NCI-H2196 treated with DMSO at 0.1 percent for 48 hours (cell line): Measurements from ENCODE around the gene CACNA2D2.

ENCODE experiments used
- DNase-seq: peaks from one replicate; lab custom pipeline; 2025; ENCODE audit not compliant: unreplicated experiment; lab: John Stamatoyannopoulos, UW

CACNA2D2 gene

GRCh38 chr3:50374363-50375257 is 128.8 kb downstream of the CACNA2D2 start:
- DNase-seq: no peak

- no peak for DNase-seq
Observed at GRCh38 chr3:50373146-50374051, 130.0 kb downstream of the CACNA2D2 start.

GRCh38 chr3:50372349-50372748 is 131.1 kb downstream of the CACNA2D2 start:
- DNase-seq: no peak

GRCh38 chr3:50371133-50371685 is 132.2 kb downstream of the CACNA2D2 start:
- no peak for DNase-seq

GRCh38 chr3:50370594-50370993 is 132.8 kb downstream of the CACNA2D2 start:
- no peak for DNase-seq

- DNase-seq: no peak
Observed at GRCh38 chr3:50369012-50369670, 134.3 kb downstream of the CACNA2D2 start.

GRCh38 chr3:50365842-50366220 is 137.6 kb downstream of the CACNA2D2 start:
- no peak for DNase-seq

- DNase-seq: no peak
Observed at GRCh38 chr3:50365080-50365841, 138.2 kb downstream of the CACNA2D2 start.

GRCh38 chr3:50364573-50365079 is 138.8 kb downstream of the CACNA2D2 start:
- no peak for DNase-seq

- no peak for DNase-seq
Observed at GRCh38 chr3:50359760-50360110, 143.7 kb downstream of the CACNA2D2 start.

GRCh38 chr3:50358911-50359759 is 144.3 kb downstream of the CACNA2D2 start, which contains the start of gene TMEM115:
Gene TMEM115, minus strand, starts transcription at chr3:50359521. Its CDS starts 458 bp downstream, at chr3:50359063.
- peak; percentile 83 for DNase-seq

- no peak for DNase-seq
Observed at GRCh38 chr3:50358355-50358910, 145.0 kb downstream of the CACNA2D2 start.

GRCh38 chr3:50357481-50357880 is 146.0 kb downstream of the CACNA2D2 start:
- no peak for DNase-seq

GRCh38 chr3:50356553-50356952 is 146.9 kb downstream of the CACNA2D2 start:
- no peak for DNase-seq

- DNase-seq: no peak
Observed at GRCh38 chr3:50355829-50356552, 147.4 kb downstream of the CACNA2D2 start.

- no peak for DNase-seq
Observed at GRCh38 chr3:50354850-50355249, 148.6 kb downstream of the CACNA2D2 start.

GRCh38 chr3:50354186-50354764 is 149.2 kb downstream of the CACNA2D2 start:
- no peak for DNase-seq
